ENCODE results near the gene CHTF8. TPM values are rescaled to one million over a fixed set of nuclear protein-coding genes. Genes with fewer than 3 reads are reported as not detected.

Gene CHTF8
- total RNA-seq, 1 donor, result 52.1 TPM

DNA sequence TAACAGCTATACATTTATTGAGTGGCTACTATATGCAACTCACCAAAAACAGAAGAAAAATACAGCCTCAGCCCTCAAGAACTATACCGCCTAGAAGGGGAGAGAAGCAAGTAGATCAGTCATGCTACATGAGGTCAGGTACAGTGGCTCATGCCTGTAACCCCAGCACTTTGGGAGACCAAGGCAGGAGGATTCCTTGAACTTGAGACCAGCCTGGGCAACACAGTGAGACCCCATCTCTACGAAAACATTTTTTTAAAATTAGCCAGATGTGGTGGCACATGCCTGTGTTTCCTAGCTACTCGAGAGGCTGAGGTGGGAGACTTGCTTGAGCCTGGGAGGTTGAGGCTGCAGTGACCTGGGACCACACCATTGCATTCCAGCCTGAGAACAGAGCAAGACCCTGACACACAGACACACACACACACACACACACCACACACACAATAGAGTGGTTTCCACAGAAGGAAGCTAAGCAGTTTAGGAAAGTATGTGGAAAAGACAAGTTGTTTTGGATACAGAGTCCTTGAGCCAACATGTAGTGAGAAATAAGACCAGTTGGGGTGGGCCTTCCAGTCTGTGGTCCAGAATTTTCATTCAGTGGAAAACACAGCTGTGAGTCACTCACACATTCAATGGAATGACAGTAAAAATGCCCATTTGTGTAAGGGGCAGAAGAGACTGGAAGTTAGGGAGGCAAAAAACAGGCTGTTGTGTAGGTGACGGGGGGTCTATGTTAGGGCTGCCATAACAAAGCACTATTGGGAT lies 43.8 kb upstream of the CHTF8 start:
- Histone ChIP-seq H3K4me2 (ENCODE audit: insufficient read depth, low read length) (peak overlapping the region; percentile 17), H2AFZ (ENCODE audit: low read length) (no peak overlapping the region), H3K4me1 (ENCODE audit: insufficient read depth, low read length) (peaks cover 41% of the 10 kb centered on the region), H3K27me3 (ENCODE audit: insufficient read depth, low read length) (no peaks in the 10 kb centered on the region), H3K79me2 (ENCODE audit: insufficient read depth, low read length) (no peaks in the 10 kb centered on the region), H3K9me3 (ENCODE audit: low read depth, low read length) (no peaks in the 10 kb centered on the region), H4K20me1 (ENCODE audit: insufficient read depth, low read length) (no peaks in the 10 kb centered on the region), H3K4me3 (ENCODE audit: insufficient read depth, low read length) (no peak overlapping the region), H3K36me3 (ENCODE audit: insufficient read depth, low read length) (no peaks in the 10 kb centered on the region), H3K27ac (ENCODE audit: low read depth, low read length) (peak overlapping the region; percentile 74)
- DNase-seq (ENCODE audit: insufficient read length, low spot score, missing footprints), result no peak
- TF ChIP-seq, protein P1, sequence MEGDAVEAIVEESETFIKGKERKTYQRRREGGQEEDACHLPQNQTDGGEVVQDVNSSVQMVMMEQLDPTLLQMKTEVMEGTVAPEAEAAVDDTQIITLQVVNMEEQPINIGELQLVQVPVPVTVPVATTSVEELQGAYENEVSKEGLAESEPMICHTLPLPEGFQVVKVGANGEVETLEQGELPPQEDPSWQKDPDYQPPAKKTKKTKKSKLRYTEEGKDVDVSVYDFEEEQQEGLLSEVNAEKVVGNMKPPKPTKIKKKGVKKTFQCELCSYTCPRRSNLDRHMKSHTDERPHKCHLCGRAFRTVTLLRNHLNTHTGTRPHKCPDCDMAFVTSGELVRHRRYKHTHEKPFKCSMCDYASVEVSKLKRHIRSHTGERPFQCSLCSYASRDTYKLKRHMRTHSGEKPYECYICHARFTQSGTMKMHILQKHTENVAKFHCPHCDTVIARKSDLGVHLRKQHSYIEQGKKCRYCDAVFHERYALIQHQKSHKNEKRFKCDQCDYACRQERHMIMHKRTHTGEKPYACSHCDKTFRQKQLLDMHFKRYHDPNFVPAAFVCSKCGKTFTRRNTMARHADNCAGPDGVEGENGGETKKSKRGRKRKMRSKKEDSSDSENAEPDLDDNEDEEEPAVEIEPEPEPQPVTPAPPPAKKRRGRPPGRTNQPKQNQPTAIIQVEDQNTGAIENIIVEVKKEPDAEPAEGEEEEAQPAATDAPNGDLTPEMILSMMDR (IDR thresholded peaks at IDR 0.05; ENCODE audit: extremely low read depth, low read depth, low read length), result no peak

DNA sequence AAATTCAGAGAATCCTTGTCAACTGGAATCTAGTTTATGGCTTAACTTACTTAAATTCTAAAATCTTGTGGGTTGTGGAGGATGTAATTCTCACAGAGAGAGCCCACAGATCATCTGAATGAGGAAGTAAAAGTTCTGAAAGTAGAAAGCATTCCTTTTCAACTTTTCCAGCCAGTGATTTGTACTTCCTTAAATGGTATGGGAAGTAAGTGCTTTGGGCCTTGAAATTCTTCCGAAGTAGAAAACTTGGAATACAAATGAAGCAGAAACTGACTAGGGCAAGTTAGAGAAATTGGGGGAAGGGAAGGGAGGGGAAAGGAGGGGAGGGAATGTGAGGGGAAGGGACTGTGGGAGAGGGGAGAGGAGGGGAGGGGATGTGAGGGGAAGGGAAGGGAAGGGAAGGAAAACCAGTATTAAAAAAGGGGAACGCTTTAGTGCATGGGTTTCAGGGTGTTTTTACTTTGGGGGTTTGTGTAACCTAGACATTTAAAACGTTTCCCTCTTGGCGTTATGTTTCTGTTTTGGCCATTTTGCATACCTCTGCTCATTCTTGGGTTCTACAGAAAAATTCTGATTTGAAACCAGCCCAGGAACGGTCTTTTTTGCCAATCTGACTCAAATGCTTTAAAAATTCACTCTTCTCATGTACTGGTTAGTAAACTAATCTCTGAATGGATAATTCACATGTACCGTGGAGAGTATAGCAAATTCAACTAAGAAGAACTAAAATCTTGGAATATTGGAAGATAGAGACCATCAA lies 39.1 kb upstream of the CHTF8 start:
- Histone ChIP-seq H3K27ac (ENCODE audit: low read depth, low read length) (peak overlapping the region; percentile 17), H3K4me1 (ENCODE audit: insufficient read depth, low read length) (peaks cover 41% of the 10 kb centered on the region), H3K4me2 (ENCODE audit: insufficient read depth, low read length) (peak overlapping the region; percentile 43), H3K36me3 (ENCODE audit: insufficient read depth, low read length) (peaks cover 24% of the 10 kb centered on the region), H3K79me2 (ENCODE audit: insufficient read depth, low read length) (no peaks in the 10 kb centered on the region), H4K20me1 (ENCODE audit: insufficient read depth, low read length) (no peaks in the 10 kb centered on the region), H3K27me3 (ENCODE audit: insufficient read depth, low read length) (no peaks in the 10 kb centered on the region), H2AFZ (ENCODE audit: low read length) (no peak overlapping the region), H3K4me3 (ENCODE audit: insufficient read depth, low read length) (no peak overlapping the region), H3K9me3 (ENCODE audit: low read depth, low read length) (no peaks in the 10 kb centered on the region)
- DNase-seq (ENCODE audit: insufficient read length, low spot score, missing footprints), result peak; percentile 83
- TF ChIP-seq, protein P1 (IDR thresholded peaks at IDR 0.05; ENCODE audit: extremely low read depth, low read depth, low read length), result no peak

DNA sequence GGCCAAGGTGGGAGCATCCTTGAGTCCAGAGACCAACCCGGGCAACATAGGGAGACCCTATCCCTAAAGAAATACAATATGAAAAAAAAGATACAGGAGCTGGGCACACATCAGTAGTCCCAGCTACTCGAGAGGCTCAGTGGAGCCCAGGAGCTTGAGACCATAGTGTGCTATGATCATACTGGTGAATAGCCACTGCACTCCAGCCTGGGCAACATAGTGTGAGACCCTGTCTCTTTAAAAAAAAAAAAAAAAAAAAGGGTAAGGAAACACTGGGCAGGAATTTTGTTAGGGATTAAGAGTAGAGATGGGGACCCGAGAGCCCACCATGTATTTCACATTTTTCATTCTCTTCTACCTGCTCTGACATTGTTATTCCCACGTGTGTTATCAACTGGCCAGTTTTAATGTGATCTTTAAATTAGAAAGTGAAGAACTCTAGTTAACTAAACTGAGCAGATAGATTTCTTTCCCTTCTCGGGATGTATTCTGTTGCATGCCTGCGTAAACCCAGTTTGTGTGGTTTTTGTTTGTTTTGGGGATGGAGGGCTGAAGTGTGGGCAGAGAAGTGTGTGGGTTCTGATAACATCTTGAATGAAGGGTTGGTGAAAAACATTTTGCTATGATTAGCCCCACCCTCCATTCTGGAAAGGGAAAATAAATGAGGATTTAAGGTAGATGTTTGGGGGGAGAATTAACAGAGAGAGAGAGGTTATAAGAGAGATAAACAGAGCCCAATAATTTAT lies 37.4 kb upstream of the CHTF8 start:
- H3K36me3 ChIP-seq (ENCODE audit: insufficient read depth, low read length), result peaks cover 32% of the 10 kb centered on the region
- no peaks in the 10 kb centered on the region for H3K9me3 ChIP-seq (ENCODE audit: low read depth, low read length)
- no peaks in the 10 kb centered on the region for H3K79me2 ChIP-seq (ENCODE audit: insufficient read depth, low read length)
- no peaks in the 10 kb centered on the region for H3K27me3 ChIP-seq (ENCODE audit: insufficient read depth, low read length)
- H4K20me1 ChIP-seq (ENCODE audit: insufficient read depth, low read length), result no peaks in the 10 kb centered on the region
- TF ChIP-seq, protein P1 (IDR thresholded peaks at IDR 0.05; ENCODE audit: extremely low read depth, low read depth, low read length), result no peak
- no peak overlapping the region for H3K27ac ChIP-seq (ENCODE audit: low read depth, low read length)
- DNase-seq (ENCODE audit: insufficient read length, low spot score, missing footprints), result no peak
- H3K4me3 ChIP-seq (ENCODE audit: insufficient read depth, low read length), result no peak overlapping the region
- no peak overlapping the region for H2AFZ ChIP-seq (ENCODE audit: low read length)
- no peak overlapping the region for H3K4me2 ChIP-seq (ENCODE audit: insufficient read depth, low read length)
- H3K4me1 ChIP-seq (ENCODE audit: insufficient read depth, low read length), result peaks cover 44% of the 10 kb centered on the region

Data from osteoblast (primary cell).